Cortex of kidney (tissue), 1 donor: ENCODE measurements around the gene KCNJ5.

Experiments used
- DNase-seq: peaks from one replicate; lab custom pipeline; 2025; lab: John Stamatoyannopoulos, UW

The KCNJ5 gene

GRCh38 chr11:128957202-128957482 lies 66.0 kb downstream of the KCNJ5 start:
- no peak for DNase-seq

DNA sequence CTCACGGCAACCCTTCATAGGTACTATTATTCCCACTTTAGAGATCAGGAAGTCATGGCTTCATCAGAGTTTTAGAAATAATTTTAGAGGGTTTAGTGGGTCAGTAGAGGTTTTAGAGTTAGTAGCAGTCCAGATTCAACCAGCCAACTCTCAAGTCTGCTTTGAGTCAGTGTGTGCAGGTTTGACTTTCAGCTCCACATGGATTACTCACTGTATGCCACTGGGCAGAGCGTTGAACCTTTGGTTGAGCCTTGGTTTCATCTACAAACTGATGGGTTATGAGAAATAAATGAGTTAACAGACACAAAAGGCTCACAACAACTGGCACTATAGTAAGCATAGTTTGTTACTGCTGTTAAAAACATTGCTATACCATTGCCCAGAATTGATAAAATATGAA lies 70.5 kb downstream of the KCNJ5 start:
- DNase-seq, result no peak

GRCh38 chr11:128962896-128963295 lies 71.7 kb downstream of the KCNJ5 start:
- no peak for DNase-seq

- DNase-seq, result no peak
Measured at GRCh38 chr11:128963744-128964325, 72.7 kb downstream of the KCNJ5 start.

DNA sequence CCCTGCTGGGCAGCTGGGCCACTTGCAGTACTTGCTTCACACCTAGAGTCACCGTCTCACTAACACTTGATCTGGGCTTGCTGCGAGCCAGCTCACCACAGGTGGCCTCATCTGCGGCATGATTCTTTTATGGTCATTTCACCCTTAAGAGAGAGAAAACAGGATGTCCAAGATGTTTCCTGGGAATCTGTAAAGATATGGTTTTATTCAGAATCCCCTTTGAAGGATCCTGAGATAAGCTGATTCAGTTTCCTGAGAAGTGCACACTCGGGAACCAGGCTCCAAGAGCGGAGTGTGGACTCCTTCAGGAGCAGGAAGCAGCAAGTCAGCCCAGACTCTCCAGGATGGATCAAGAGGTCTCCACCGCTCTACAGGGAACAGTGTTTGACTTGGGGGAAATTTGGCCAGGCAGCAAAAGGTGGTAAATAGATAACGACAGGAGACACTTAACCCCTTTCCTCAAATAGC lies 73.3 kb downstream of the KCNJ5 start:
- DNase-seq, result no peak

GRCh38 chr11:128965485-128965884 lies 74.3 kb downstream of the KCNJ5 start:
- DNase-seq, result no peak

DNA sequence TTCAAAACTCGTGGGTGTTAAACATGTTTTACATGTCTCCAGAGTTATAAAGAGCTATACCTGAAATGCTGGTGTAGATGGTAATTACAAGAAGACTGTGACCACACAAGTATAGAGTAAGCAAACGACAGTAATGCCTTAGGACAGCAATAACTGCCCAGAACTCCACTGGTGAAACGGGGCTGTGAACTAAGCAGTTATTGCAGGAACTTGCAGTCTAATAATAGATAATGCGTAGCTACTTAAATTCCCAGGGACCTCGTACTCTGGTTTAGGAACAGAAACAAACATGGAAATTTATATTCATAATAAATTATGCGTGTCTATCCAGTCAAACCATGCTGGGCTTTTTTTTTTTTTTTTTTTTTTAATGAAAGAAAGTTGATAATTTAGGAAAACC lies 76.4 kb downstream of the KCNJ5 start:
- DNase-seq, result no peak

- DNase-seq, result no peak
Measured at GRCh38 chr11:128968916-128969315, 77.8 kb downstream of the KCNJ5 start.
